ENCODE results near the gene NUDT9.
"Not testable (repeated sequence)": the region's sequence is repeated elsewhere in the genome, so short reads cannot be mapped to it uniquely, and the experiment has no call there.

The NUDT9 gene

GRCh38 chr4:87388901-87389300 lies 33.5 kb upstream of the NUDT9 start:
- no peak for DNase-seq (ENCODE audit: extremely low read depth, low read depth)
- TF ChIP-seq, protein P1, sequence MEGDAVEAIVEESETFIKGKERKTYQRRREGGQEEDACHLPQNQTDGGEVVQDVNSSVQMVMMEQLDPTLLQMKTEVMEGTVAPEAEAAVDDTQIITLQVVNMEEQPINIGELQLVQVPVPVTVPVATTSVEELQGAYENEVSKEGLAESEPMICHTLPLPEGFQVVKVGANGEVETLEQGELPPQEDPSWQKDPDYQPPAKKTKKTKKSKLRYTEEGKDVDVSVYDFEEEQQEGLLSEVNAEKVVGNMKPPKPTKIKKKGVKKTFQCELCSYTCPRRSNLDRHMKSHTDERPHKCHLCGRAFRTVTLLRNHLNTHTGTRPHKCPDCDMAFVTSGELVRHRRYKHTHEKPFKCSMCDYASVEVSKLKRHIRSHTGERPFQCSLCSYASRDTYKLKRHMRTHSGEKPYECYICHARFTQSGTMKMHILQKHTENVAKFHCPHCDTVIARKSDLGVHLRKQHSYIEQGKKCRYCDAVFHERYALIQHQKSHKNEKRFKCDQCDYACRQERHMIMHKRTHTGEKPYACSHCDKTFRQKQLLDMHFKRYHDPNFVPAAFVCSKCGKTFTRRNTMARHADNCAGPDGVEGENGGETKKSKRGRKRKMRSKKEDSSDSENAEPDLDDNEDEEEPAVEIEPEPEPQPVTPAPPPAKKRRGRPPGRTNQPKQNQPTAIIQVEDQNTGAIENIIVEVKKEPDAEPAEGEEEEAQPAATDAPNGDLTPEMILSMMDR (IDR thresholded peaks at IDR 0.05; ENCODE audit: low read depth, low read length): no peak

DNA sequence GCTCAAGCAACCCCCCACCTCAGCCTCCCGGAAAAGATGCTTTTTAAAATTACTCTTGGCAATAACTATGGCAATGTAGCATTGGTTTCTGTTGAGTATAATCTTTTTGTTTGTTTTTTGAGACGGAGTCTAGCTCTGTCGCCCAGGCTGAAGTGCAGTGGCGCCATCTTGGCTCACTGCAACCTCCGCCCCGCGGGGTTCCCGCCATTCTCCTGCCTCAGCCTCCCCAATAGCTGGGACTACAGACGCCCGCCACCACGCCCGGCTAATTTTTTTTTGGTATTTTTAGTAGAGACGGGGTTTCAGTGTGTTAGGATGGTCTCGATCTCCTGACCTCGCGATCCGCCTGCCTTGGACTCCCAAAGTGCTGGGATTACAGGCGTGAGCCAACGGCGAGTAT lies 32.3 kb upstream of the NUDT9 start:
- DNase-seq (ENCODE audit: extremely low read depth, low read depth): not testable (repeated sequence)

DNA sequence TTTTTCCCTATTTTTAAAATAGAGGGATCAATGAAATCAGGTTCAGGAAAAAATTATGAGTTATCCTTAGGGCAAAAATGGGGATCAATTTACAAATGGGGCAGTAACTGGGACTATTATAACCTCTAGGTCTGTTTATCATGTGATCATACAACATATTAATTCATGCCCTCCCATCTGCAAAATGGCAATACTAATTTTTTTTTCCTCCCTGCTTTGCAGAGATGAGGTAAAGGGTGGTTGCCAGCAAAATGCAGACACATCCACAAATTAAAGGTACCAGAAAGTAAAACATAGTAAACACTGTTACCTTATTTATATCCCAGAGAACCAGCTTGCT lies 31.9 kb upstream of the NUDT9 start:
- TF ChIP-seq, protein P1 (IDR thresholded peaks at IDR 0.05; ENCODE audit: low read depth, low read length): no peak
- no peak for DNase-seq (ENCODE audit: extremely low read depth, low read depth)

DNA sequence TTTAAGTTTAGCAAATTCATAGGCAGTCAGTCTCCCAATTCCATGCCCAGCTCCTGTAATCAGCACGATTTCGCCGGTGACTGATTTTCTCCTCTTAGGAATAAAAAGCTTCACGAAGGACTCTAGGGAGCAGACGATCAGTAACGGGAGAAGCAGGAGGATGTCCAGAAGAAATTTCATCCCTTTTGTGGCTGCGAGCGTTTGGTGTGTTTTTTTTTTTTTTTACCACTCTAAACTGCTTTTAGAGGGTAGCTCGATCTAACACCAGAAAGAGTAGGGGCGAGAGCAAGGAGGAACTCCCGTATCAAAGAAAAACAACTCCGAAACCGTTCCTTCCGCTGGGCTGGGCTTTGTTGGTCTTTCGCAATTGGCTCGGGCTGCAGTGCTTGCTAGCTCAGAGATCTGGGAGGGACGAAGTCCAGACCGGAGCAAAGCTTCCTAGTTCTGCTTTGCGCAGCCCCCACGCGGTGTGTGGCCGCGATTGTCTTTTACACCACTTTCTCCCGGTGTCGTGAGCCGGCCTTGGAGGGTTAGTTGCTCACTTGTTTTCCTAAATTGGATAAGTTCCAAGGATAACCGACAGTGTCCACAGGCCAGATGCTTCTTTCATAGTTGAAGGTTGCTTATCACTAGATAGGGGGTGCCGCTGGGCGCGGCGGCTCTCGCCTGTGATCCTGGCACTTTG lies 31.3 kb upstream of the NUDT9 start, which contains the start of gene HSD17B11:
HSD17B11 (minus strand) TSS at position 298 of the 685 bp plus-strand sequence; CDS start at position 180, 118 bp downstream.
- TF ChIP-seq, protein P1 (IDR thresholded peaks at IDR 0.05; ENCODE audit: low read depth, low read length): peak; percentile 12
- DNase-seq (ENCODE audit: extremely low read depth, low read depth): peak; percentile 81

DNA sequence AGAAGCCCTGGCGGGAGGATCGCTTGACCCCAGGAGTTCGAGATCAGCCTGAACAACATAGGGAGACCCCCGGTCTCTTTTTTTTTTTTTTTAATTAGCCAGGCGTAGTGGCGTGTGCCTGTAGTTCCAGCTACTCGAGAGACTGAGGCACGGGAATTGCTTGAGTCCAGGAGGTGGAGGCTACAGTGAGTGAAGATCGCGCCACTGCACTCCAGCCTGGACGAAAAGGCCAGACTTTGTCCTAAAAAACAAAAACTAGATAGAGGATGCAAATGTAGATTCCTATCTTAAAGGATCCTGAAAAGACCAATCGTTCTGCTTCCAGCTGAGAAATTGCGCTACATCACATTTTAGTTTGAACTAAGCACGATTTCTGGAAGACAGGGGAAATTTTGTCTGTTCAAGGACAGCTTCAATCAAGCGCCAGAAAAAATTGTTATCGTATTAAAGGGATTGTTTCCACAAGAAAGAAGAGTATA lies 30.8 kb upstream of the NUDT9 start:
- TF ChIP-seq, protein P1 (IDR thresholded peaks at IDR 0.05; ENCODE audit: low read depth, low read length): no peak
- no peak for DNase-seq (ENCODE audit: extremely low read depth, low read depth)

- TF ChIP-seq, protein P1 (IDR thresholded peaks at IDR 0.05; ENCODE audit: low read depth, low read length): no peak
- DNase-seq (ENCODE audit: extremely low read depth, low read depth): no peak
Observed at GRCh38 chr4:87392183-87392582, 30.2 kb upstream of the NUDT9 start.

- not testable (repeated sequence) for DNase-seq (ENCODE audit: extremely low read depth, low read depth)
Observed at GRCh38 chr4:87395073-87395472, 27.3 kb upstream of the NUDT9 start.

DNA sequence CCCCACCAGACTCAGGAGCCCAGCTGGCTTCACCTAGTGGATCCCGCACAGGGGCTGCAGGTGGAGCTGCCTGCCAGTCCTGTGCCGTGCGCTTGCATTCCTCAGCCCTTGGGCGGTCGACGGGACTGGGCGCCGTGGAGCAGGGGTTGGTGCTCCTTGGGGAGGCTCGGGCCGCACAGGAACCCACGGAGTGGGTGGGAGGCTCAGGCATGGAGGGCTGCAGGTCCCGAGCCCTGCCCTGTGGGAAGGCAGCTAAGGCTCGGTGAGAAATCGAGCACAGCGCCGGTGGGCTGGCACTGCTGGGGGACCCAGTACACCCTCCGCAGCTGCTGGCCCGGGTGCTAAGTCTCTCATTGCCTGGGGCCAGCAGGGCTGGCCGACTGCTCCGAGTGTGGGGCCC lies 26.5 kb upstream of the NUDT9 start:
- not testable (repeated sequence) for DNase-seq (ENCODE audit: extremely low read depth, low read depth)

- TF ChIP-seq, protein P1 (IDR thresholded peaks at IDR 0.05; ENCODE audit: low read depth, low read length): no peak
- no peak for DNase-seq (ENCODE audit: extremely low read depth, low read depth)
Observed at GRCh38 chr4:87399148-87399547, 23.2 kb upstream of the NUDT9 start.
